Brain pericyte (primary cell): ENCODE measurements around the gene ANKRD28.
"Not testable (repeated sequence)": the region's sequence is repeated elsewhere in the genome, so short reads cannot be mapped to it uniquely, and the experiment has no call there.

Experiments used
- DNase-seq: peaks from one replicate; pipeline ENCODE4 v3.0.0-alpha.2; 2012; ENCODE audit warnings: low read depth, low spot score

The ANKRD28 gene

DNA sequence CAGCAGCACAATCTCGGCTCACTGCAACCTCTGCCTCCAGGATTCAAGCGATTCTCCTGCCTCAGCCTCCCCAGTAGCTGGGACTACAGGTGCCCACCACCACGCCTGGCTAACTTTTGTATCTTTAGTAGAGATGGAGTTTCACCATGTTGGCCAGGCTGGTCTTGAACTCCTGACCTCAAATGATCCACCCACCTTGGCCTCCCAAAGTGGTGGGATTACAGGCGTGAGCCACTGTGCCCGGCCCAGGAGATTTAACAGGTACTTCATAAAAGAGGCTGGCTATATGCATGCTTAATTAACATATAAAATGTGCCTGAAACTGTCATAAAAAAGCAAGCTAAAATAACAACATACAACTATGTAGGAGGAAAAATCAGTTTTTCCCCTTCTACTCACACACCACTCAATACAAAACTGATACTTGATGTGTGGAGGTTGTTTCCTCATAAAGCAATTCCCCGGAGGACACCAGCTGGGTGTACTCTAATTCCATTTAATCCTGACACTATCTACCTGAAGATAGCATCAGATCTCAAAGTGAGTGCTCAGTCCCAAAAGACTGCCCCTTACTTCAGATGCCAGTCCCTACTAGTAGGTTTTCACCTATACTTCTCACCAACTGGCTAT lies 22.7 kb downstream of the ANKRD28 start:
- not testable (repeated sequence) for DNase-seq

DNA sequence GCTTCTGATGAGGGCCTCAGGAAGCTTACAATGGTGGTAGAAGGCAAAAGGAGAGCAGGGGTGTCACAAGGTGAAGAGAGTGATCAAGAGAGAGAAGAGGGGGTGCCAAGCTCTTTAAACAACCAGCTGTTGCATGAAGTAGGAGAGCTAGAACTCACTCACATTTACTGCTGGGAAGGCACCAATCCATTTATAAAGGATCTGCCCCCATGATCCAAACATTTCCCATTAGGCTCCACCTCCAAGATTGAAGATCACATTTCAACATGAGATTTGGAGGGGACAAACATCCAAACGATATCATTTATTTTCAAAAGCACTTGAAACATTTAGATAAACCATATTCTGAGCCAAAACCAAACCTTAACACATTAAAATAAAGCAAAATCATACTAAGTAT lies 26.3 kb downstream of the ANKRD28 start:
- no peak for DNase-seq

DNA sequence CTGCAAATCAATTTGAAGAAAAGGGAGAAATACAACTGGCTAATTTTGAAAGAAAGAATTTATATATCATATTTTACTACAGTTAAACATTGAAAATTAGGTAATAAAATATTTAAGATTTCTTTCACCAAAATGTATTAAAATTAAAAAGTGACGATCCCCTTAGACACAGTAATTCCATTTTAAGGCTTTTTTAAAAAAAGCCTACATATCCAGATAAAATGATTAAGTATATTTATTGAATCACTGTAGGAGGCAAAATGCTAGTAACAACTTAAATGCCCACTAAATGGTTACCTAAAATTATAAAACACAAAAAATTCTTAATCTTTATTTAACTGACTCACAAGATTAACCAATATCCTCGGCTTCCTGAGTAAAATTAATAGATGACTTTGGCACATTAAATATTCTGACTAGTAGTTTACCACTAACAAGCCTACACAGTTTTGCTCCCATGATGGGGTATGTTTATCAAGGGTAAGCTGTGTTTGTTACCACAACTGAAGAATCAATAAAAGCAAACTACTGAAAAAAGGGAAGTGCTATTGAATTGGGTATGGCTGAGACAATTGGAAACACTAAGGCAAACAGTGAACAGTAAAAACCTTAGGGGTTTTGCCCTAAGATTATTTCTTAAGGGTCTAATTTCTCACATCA lies 28.4 kb downstream of the ANKRD28 start:
- DNase-seq: no peak

DNA sequence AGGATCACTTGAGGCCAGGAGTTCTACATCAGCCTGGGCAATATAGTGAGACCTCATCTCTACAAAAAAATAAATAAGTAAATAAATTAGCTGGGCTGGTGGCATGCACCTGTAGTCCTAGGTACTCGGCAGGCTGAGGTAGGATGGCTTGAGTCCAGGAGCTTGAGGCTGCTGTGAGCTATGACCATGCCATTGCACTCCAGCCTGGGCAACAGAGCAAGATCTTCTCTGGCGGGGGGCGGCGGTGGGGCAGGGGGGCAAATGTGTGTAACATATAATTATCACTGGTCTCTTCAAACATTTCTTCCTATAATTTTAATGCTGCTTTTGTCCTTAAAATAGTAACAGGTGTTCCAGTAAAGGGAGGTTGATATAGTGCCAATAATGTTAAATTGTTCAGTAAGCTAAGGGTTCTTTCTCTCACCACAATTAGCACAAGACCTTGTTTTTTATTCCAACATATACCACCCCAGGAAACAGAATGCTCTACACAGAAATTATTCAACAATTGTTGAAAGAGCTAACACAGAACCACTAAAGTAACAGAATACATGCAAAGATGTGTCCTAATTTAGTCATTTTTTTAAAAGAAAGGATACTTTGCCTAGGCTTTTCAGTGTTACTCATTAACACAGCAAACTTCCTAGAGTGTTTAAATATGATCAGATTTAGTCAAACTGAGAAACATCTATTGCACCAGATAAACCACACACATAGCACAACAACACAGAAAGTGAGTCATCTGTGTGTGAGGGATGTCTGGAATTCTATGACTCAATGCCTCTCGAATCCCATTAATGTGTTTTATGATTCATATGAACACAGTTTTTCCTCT lies 29.1 kb downstream of the ANKRD28 start:
- peak; percentile 62 for DNase-seq

DNA sequence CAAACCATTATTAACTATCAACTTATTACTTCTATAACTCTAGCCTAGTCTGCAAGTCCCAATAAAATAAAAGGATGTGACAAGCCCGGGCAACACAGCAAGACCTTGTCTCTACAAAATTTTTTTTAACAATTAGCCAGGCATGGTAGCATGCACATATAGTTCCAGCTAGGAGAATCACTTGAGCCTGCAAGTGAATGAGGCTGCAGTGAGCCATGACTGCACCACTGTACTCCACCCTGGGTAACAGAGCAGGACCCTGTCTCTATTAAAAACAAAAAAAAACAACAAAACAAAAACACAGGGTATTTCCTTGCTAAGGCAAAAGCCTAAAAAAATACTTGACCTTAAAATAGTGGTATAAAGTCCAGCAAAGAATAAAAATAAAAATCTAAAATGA lies 31.4 kb downstream of the ANKRD28 start:
- no peak for DNase-seq

DNA sequence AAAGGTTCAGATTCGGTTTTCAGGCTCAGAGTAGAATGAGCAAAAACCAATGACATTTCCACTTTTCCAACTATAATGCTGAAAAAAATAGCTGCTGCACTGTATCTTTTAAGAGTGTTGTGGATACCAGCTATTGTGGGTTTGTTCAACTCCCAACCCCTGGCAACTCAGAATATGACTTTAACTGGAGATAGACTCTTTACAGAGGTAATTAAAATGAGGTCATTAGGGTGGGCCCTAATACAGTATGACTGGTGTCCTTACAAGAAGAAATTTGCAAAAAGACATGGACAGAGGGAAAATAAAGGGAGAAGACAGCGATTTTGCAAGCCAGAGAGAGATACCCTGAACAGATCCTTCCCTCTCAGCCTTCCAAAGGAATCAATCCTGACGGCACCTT lies 39.5 kb downstream of the ANKRD28 start:
- DNase-seq: no peak

DNA sequence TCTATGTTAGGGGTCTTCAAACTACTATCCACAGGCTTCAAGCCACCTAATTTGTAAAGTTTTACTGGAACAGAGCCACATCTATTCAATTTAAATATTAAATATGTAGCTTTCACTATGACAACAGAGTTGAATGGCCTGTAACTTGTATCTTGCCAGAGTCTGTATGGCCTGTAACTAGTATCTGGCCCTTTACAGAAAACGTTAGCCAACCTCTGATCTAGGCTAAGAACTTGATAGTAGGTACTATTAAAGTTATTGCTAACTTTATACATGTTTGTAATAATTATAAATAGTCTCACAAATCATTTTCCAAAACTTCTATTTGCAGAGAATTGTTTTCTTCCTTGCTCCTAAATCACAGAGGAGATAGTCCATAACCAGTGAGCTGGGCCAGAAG lies 40.0 kb downstream of the ANKRD28 start:
- DNase-seq: no peak

DNA sequence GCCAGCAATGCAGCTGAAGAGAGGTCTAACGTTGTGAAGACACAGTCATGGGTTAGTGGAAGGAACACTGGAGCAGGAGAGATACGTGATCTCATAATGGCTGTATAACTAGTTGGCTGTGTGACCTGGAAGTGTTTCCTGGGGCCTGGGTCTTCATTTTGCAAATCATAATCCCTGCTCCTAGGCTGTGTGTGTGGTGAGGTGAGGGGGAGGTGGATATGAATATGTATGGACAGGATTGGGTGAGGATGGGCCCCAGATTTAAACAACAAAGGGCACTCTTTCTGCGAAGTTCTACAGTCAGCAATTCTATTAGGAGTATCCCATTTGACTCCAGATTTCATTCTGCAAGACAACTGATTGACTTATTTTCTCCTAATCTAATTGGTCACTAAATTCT lies 41.3 kb downstream of the ANKRD28 start:
- DNase-seq: no peak

DNA sequence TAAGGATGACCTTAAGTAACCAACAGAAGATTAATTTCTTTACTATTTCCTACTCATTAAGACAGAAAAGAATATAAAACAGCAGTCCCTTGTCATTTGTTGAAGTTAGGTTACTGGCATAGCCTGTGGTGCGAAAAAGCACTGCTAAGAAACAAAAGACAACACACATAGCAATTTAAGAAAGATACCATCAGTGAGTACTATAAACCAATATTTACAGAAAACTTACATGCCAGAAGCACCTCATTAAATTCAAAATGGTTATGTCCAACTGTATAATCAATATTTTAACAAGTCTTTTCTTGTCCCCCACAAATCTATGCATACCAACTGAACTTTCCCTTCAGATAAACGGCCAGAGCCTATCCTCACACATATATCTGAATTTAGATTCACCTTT lies 42.0 kb downstream of the ANKRD28 start:
- no peak for DNase-seq

DNA sequence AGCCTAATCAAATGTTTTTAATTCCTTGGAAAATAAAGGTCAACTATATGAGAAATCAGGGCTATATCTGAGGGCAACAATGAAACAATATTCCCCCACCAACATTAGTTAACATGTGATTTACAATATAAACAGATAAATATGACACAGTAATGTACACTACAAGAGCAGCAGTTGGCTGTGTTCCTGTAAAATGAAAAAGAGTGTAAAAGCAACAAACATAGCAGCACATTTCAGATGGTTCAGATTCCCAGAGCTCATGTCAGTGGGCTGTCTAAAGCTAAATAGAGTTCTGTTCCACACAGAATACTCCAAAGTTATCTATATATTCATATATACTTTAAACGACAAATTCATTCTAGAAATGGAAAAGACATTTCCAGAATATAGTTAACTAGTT lies 42.6 kb downstream of the ANKRD28 start:
- peak; percentile 22 for DNase-seq

DNA sequence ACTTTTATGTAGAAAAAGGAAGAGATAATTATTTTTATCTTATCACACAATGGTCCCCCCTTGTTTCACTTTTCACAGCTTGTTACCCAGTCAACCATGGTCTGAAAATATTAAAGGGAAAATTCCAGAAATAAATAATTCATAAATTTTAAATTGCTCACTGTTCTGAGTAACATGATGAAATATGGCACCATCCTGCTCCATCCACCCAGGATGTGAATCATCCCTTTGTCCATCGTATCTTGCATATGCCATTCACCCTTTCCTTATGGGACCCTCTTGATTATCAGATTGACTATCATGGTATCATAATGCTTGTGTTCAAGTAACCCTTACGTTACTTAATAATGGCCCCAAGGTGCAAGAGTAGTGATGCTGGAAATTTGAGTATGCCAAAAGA lies 43.7 kb downstream of the ANKRD28 start:
- DNase-seq: no peak

DNA sequence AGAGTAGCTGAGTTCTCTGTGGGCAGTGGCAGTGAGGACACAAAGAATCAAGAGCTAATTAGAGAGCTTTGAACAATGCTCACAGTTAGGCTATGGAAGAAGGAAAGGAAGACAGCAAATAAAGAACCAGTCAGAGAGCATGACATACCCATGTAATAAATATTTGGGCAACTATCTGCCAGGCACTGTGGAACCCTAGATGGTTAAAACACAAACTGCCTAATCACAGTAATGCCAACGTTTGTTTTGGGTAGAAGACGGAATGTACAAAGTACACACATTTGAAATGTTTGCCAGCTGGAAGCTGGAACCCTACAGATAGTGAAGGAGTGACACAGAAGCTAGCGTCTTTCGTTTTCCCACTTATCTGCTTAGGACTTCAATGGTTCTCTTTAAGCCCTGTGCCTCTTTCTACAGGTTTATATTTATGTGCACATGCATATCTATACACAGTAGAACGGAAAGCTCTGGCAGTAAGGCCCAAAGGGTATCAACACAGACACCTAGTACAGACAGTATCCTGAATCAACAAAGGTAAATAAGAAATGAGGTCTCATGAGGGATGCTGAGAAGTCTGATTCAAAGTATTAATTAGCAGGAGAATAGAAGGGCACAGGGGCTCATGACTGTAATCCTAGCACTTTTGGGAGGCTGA lies 44.6 kb downstream of the ANKRD28 start:
- peak; percentile 12 for DNase-seq

DNA sequence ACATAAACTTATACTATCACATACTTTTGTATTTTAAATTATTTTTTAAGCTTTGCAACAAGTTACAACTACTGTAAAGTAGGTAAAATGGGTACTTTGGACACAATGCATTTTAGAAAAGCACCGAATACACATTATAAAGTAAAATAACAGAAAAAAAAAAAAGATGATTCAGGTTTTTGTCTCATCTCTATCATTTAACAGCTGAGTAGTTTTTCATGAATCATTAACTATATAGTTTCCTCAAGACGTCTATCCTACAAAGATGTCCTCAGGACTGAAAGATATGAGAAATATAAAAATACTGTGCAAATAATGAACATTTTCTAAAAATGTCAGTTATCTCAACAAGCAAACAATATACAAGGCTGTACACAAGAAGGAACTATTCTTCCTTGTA lies 46.9 kb downstream of the ANKRD28 start:
- DNase-seq: no peak

DNA sequence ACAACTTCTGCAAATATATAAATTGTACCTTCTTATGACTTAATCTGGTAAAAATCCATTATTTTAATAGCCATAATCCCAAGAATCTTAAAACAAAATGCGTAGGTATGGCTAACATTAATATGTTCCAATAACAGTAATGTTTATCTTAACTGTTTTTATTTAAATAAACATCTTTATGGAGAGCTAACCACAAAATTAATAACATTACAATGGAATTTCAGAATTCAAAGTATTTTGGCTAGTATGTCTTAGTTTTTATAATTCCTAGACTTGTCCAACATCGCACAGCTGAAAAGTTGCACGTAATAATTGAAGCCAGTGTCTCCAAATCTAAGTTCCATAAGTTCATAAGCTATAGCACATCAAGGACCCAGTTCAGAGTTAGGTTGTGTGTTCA lies 47.6 kb downstream of the ANKRD28 start:
- DNase-seq: no peak

DNA sequence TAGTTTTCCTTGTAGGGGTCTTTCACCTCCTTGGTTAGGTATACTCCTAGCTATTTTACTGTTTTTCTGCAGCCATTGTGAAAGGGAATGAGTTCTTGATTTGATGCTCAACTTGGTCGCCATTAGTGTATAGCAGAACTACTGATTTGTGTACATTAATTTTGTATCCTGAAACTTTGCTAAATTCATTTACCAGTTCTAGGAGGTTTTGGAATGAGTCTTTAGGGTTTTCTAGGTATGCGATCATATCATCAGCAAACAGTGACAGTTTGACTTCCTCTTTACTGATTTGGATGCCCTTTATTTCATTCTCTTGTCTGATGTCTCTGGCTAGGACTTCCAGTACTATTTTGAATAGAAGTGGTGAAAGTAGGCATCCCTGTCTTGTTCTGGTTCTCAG lies 51.9 kb downstream of the ANKRD28 start:
- DNase-seq: not testable (repeated sequence)

DNA sequence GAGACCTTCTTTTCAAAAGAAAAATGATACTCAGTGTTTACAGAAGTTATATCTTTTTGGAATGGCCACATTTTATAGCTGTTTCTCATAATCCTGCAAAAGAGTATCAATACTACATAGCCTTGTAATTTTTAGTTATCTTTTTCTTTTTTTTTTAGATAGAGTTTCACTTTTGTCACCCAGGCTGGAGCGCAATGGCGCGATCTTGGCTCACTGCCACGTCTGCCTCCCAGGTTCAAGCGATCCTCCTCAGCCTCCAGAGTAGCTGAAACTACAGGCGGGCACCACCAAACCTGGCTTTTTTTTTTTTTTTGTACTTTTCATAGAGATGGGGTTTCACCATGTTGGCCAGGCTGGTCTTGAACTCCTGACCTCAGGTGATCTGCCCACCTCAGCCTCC lies 53.6 kb downstream of the ANKRD28 start:
- DNase-seq: no peak

DNA sequence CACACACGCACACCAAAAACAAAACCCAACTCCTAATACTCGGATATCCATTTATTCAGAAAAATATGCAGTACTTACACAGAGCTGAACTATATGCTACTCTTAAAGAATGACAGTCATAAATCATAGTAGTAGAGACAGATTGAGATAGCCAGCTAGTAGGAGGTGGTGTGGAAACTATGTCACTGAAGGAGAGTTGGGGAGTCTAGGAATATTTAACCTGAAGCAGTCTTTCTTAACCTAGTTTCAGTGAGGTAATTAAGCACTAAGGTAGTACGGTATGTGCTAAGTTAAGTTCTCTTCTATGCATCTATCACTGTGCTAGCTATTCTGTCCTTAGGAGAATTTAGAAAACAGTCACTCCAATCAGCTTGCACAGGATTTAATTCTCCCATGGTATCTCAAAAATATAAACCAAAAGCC lies 54.2 kb downstream of the ANKRD28 start:
- DNase-seq: no peak

DNA sequence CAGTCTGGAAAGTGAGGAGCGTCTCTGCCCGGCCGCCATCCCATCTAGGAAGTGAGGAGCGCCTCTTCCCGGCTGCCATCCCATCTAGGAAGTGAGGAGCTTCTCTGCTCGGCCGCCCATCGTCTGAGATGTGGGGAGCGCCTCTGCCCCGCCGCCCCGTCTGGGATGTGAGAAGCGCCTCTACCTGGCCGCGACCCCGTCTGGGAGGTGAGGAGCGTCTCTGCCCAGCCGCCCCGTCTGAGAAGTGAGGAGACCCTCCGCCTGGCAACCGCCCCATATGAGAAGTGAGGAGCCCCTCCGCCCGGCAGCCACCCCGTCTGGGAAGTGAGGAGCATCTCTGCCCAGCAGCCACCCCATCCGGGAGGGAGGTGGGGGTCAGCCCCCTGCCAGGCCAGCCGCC lies 55.5 kb downstream of the ANKRD28 start:
- not testable (repeated sequence) for DNase-seq

DNA sequence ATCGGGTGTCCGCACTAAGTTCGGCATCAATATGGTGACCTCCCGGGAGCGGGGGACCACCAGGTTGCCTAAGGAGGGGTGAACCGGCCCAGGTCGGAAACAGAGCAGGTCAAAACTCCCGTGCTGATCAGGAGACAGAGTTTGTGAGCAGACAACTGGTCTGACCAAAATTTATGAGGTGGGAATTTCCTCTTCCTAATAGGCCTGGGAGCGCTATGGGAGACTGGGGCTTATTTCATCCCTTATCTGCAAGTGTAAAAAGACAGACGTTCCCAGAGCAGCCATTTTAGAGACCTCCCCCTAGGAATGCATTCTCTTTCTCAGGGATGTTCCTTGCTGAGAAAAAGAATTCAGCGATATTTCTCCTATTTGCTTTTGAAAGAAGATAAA lies 59.2 kb downstream of the ANKRD28 start:
- not testable (repeated sequence) for DNase-seq

DNA sequence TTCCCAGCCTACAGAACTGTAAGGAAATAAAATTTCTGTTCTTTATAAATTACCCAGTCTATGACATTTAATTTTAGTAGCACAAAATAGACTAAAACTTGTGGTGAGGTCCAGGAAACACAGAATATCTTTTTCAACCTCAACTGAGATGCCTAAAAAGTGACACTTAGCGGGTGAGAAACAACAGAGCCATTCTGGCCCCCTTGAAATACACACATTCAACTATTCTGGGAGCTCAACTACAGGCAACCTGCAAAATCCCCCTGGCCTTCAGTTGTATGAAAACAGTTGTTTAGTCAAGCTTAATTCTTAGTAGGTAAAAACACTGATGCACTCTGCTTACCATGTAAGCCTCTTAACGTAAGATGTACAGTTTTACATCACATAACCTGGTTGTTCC lies 66.8 kb downstream of the ANKRD28 start:
- DNase-seq: no peak

DNA sequence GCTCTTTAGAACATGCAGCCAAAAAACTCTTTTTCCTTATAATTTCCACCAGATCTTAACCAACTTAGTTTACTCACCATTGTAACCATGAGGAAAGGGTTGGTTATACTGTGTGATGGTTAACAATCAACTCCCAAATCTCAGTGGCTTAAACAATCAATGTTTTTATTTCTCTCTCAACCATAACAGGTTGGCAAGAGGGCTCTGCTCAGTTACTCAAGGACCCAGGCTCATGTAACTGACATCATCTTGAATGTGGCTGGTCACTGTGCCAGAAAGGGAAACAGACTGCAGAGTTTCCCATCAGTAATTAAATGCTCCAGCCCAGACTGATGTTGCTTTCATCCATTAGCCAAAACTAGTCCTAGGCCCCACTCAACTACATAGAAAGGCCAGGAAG lies 69.0 kb downstream of the ANKRD28 start:
- DNase-seq: no peak

DNA sequence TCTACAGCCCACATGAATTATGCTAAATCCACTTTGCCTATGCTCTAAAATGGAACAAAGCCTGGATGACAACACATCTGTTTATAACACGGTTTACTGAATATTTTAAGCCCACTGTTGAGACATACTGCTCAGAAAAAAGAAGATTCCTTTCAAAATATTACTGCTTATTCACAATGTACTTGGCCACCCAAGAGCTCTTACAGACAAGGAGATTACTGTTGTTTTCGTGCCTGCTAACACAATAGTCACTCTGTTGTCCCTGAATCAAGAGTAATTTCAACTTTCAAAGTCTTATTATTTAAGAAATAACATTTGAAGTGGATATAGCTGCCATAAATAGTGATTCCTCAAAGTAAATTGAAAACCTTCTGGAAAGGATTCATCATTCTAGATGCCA lies 70.9 kb downstream of the ANKRD28 start:
- DNase-seq: no peak
